HG03060 (cell line): ENCODE results near the gene DEF6.

Experiments used
- ATAC-seq: cut with Tn5 transposase; IDR thresholded peaks from one replicate; pipeline ENCODE4 v1.9.1; 2021; ENCODE audit warnings: low read depth, moderate number of reproducible peaks; ENCODE audit not compliant: unreplicated experiment

DEF6 gene

DNA sequence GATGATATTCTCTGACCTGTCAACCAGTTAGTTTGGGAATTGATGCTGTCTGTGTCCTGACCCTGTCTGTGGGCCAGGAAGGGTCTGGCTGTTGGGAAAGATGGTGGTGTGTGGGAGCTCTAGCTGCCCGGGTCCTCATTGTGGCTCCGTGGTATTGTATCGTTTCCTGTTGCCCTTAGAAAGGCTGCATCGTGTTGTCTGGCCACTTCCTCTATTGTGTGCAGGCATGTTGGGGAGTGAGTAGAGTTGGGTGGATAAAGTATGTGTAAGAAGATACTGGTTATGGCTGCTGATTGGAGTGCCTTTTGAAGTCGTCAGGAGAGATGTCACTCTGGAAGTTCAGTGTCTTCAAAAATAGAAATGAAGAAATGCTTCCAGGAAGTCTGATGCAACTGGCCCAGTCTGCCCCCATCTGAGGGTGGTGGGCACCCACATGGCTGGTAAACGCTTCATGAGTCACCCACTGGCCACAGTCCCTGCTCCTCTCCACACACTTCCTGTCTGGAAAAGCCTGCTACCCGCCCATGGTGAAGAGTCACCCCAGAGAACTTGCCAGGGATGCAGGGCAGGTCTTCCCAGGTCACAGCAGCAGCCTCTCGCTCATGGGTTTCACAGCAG is 72.6 kb downstream of the DEF6 start:
- no peak for ATAC-seq

- ATAC-seq = no peak
These were observed 73.3 kb downstream of the DEF6 start for GRCh38 chr6:35370785-35371493.
